IPS-15b (cell line): ENCODE measurements around the gene MUCL3.
A peak's percentile ranks its signal among the peaks of the same experiment; 100 is the strongest.
"Not testable (repeated sequence)": the region's sequence is repeated elsewhere in the genome, so short reads cannot be mapped to it uniquely, and the experiment has no call there.

Experiments
- H3K27me3 ChIP-seq: one replicate; pipeline ENCODE4 v1.6.1; 2013; ENCODE audit warnings: low read length; ENCODE audit not compliant: control insufficient read depth, insufficient read depth
- H3K36me3 ChIP-seq: one replicate; pipeline ENCODE4 v1.6.1; 2013; ENCODE audit warnings: low read length; ENCODE audit not compliant: control insufficient read depth, insufficient read depth
- H3K4me1 ChIP-seq: one replicate; pipeline ENCODE4 v1.6.1; 2013; ENCODE audit warnings: mild to moderate bottlenecking, low read length; ENCODE audit not compliant: control insufficient read depth, insufficient read depth
- H3K4me3 ChIP-seq: one replicate; pipeline ENCODE4 v1.5.1; 2013; ENCODE audit warnings: low read depth, low read length
- H3K9ac ChIP-seq: one replicate; pipeline ENCODE4 v1.6.1; 2013; ENCODE audit warnings: low read depth, mild to moderate bottlenecking, low read length
- H3K9me3 ChIP-seq: one replicate; pipeline ENCODE4 v1.6.1; 2013; ENCODE audit warnings: mild to moderate bottlenecking, low read length; ENCODE audit not compliant: control insufficient read depth, insufficient read depth

MUCL3 gene

GRCh38 chr6:30914076-30914853 lies 26.5 kb upstream of the MUCL3 start, which contains the start of gene VARS2:
TSS of gene VARS2 (plus strand) at chr6:30914238. CDS start at chr6:30914837, 599 bp downstream.
- Histone ChIP-seq H3K4me1 (peaks cover 5% of the 10 kb centered on the region), H3K27me3 (no peaks in the 10 kb centered on the region), H3K36me3 (peaks cover 40% of the 10 kb centered on the region), H3K9me3 (no peaks in the 10 kb centered on the region), H3K9ac (peak within 1 kb of the TSS; percentile 61), H3K4me3 (peak within 1 kb of the TSS; percentile 79)

GRCh38 chr6:30914854-30915590 lies 25.8 kb upstream of the MUCL3 start:
- Histone ChIP-seq H3K9me3 (no peaks in the 10 kb centered on the region), H3K27me3 (no peaks in the 10 kb centered on the region), H3K36me3 (peaks cover 43% of the 10 kb centered on the region), H3K4me3 (peak overlapping the region; percentile 79), H3K4me1 (peaks cover 5% of the 10 kb centered on the region), H3K9ac (peak overlapping the region; percentile 61)

DNA sequence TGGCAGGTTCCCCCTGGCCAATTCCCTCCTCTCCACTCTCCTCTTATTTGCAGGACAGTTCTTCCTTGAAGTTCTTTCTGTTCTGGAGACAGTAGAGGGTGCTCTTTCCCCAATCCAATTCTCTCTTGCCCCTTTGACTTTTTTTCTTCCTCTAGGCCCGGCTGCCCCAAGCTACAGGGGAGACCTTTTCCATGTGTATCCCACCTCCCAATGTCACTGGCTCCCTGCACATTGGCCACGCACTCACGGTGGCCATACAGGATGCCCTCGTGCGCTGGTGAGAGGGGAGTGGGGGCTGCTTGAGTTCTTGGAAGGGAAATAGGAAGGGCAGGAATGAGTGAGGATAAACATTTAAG lies 25.2 kb upstream of the MUCL3 start:
- no peaks in the 10 kb centered on the region for H3K9me3 ChIP-seq
- no peak overlapping the region for H3K4me3 ChIP-seq
- peaks cover 43% of the 10 kb centered on the region for H3K36me3 ChIP-seq
- H3K4me1 ChIP-seq, result peaks cover 5% of the 10 kb centered on the region
- H3K27me3 ChIP-seq, result no peaks in the 10 kb centered on the region
- H3K9ac ChIP-seq, result no peak overlapping the region

DNA sequence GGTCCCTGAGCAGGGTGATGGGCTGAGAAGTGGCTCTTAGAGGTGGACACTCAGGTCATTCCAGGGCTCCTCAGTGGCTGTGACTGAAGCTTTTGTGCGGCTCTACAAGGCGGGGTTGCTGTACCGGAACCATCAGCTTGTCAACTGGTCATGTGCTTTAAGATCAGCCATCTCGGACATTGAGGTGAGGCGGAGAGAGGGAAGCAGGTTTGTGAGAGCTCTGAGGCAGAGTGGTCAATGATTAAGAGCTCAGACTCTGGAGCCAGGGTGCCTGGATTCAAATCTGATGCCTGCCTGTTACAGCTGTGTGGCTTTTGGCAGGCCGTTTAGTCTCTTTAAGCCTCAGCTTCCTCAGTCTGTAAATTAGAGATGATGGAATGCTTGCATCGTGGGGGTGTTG lies 23.7 kb upstream of the MUCL3 start:
- Histone ChIP-seq H3K9ac (no peak overlapping the region), H3K36me3 (peaks cover 44% of the 10 kb centered on the region), H3K9me3 (no peaks in the 10 kb centered on the region), H3K27me3 (no peaks in the 10 kb centered on the region), H3K4me1 (peaks cover 5% of the 10 kb centered on the region), H3K4me3 (no peak overlapping the region)

- no peak overlapping the region for H3K4me3 ChIP-seq
- peaks cover 41% of the 10 kb centered on the region for H3K36me3 ChIP-seq
- peaks cover 5% of the 10 kb centered on the region for H3K4me1 ChIP-seq
- H3K9me3 ChIP-seq, result no peaks in the 10 kb centered on the region
- H3K27me3 ChIP-seq, result no peaks in the 10 kb centered on the region
- no peak overlapping the region for H3K9ac ChIP-seq
Observed at GRCh38 chr6:30917487-30917886, 23.3 kb upstream of the MUCL3 start.

DNA sequence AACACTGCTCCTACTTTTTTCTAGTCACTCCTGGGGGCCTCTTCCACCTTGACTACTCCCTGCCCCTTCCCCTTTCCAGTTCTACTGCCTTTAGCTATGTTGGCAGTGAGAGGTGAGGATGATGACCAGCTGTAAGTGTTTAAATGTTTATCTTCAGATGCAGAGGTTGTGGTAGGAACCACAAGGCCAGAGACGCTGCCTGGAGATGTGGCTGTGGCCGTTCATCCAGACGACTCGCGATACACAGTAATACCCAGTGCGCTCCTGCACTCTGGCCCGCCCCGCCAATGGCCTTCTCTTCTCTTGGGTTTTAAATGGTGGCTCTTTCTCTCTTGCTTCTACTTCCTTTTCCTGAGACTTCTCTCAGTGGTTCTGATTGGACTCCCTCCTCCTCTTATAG lies 22.1 kb upstream of the MUCL3 start:
- no peaks in the 10 kb centered on the region for H3K27me3 ChIP-seq
- no peaks in the 10 kb centered on the region for H3K9me3 ChIP-seq
- peaks cover 50% of the 10 kb centered on the region for H3K36me3 ChIP-seq
- H3K9ac ChIP-seq, result no peak overlapping the region
- peaks cover 5% of the 10 kb centered on the region for H3K4me1 ChIP-seq
- H3K4me3 ChIP-seq, result no peak overlapping the region

DNA sequence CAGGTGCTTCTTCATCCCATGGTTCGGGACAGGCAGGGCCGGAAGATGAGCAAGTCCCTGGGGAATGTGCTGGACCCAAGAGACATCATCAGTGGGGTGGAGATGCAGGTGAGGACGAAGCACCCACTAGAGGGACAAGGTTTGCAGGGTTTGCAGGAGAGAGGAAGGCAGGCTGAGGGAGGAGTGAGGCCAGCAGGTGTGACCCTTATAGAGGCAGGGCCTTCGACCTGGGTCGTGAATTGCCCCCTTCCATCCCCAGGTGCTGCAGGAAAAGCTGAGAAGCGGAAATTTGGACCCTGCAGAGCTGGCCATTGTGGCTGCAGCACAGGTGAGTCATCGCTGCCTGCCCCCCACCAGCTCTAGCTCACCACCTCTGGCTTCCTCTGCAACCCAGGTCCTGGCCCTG lies 18.3 kb upstream of the MUCL3 start:
- H3K36me3 ChIP-seq, result peaks cover 58% of the 10 kb centered on the region
- H3K4me3 ChIP-seq, result no peak overlapping the region
- no peak overlapping the region for H3K9ac ChIP-seq
- H3K27me3 ChIP-seq, result no peaks in the 10 kb centered on the region
- no peaks in the 10 kb centered on the region for H3K4me1 ChIP-seq
- H3K9me3 ChIP-seq, result no peaks in the 10 kb centered on the region

DNA sequence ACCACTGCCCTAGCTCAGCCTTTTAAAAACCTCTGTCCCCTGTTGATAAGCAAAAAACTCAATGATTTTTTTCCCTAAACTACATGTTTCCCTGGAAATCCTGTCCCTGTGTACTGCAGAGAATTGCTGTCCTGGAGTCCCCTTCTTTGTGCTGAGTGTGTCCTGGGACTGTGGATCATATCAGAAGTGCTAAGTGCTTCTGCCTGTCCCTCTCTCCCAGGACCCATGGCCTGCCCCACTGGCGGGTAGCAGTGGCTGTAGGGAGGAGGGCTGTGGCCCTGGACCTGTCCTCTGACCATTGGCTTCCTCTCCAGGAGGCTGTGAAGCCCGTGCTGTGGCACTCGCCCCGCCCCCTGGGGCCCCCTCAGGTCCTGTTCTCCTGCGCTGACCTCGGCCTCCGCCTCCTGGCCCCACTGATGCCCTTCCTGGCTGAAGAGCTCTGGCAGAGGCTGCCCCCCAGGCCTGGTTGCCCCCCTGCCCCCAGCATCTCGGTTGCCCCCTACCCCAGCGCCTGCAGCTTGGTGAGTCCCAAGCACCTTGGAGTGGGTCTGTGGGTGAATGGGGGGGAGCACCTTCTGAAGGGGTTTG lies 16.6 kb upstream of the MUCL3 start:
- H3K9me3 ChIP-seq, H3K4me3 ChIP-seq, H3K9ac ChIP-seq, H3K4me1 ChIP-seq, H3K27me3 ChIP-seq: not testable (repeated sequence)
- peaks cover 44% of the 10 kb centered on the region for H3K36me3 ChIP-seq

DNA sequence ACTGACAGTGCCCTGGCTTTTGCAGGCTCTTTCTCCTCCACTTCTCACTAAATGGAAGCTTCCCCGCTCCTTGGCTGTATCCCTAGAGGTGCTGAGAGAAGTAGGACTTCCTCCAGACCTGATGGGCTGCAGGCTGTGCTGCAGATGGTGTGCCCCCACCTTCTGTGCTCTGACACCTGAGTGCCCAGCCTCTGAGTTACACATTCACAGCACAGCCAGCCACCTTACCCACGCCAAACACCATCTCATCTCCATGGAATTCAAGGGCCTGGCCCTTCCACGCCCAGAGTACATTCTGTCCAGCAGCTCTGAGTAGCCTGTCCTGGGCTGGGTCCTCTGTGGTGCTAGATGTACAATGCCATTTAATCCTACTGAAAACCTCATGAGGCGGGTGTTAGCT lies 14.1 kb upstream of the MUCL3 start:
- H3K36me3 ChIP-seq, result peaks cover 29% of the 10 kb centered on the region
- H3K4me3 ChIP-seq, result no peak overlapping the region
- H3K9ac ChIP-seq, result no peak overlapping the region
- H3K9me3 ChIP-seq, result no peaks in the 10 kb centered on the region
- H3K27me3 ChIP-seq, result no peaks in the 10 kb centered on the region
- H3K4me1 ChIP-seq, result no peaks in the 10 kb centered on the region

- not testable (repeated sequence) for H3K9ac ChIP-seq, H3K27me3 ChIP-seq, H3K4me1 ChIP-seq, H3K9me3 ChIP-seq, H3K4me3 ChIP-seq
- H3K36me3 ChIP-seq, result peaks cover 27% of the 10 kb centered on the region
Observed at GRCh38 chr6:30927080-30927479, 13.7 kb upstream of the MUCL3 start.

DNA sequence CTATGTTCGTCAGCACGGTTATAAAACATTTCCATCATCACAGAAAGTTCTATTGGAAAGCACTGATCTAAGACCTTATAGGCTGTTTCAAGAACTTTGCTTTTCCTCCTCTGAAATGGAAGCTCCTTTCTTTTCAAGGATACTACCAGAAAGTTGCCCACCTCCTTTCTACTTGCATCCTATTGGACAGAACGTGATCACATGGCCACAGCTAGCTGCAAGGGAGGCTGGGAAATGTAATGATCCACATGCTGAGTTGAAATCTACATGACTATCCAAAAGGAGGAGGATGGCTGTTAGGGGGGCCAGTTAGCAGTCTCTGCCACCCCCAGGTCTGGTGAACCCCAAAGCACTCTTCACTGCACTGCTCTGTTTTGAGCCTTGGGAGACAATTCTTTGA lies 12.1 kb upstream of the MUCL3 start:
- H3K9ac ChIP-seq, result no peak overlapping the region
- no peak overlapping the region for H3K4me3 ChIP-seq
- H3K4me1 ChIP-seq, result no peaks in the 10 kb centered on the region
- no peaks in the 10 kb centered on the region for H3K27me3 ChIP-seq
- H3K9me3 ChIP-seq, result no peaks in the 10 kb centered on the region
- peaks cover 15% of the 10 kb centered on the region for H3K36me3 ChIP-seq

DNA sequence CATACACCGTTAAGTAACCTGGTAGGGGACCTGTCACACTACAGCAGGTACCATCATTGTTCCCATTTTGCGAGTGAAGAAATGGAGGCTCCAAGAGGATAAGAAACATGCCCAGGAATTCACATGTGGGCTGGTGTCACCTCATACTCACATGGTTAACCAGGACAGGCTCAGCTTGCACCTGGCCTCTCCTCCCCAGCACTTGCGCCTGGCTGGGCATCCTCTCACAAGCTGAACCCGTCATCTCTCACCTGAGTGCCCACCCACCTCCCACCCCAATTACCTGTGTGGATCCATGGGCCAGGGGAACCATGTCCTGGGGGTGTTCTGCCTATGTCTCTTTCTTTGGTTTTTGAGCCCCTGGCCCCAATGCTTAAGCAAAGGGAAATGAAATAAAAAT lies 10.3 kb upstream of the MUCL3 start:
- Histone ChIP-seq H3K4me1 (no peaks in the 10 kb centered on the region), H3K9ac (no peak overlapping the region), H3K27me3 (no peaks in the 10 kb centered on the region), H3K4me3 (no peak overlapping the region), H3K9me3 (no peaks in the 10 kb centered on the region), H3K36me3 (peaks cover 11% of the 10 kb centered on the region)
